Tibial artery (tissue), 4 donors: Measurements from ENCODE around the gene CELF5.

Experiments
- DNase-seq, 2 donors: peaks; one replicate each; pipeline ENCODE4 v3.0.0-alpha.2; 2019
- H3K27ac ChIP-seq, 2 donors: fragments of 200-600 bp; sonication (generic) in 1 of 2; 1 replicate in 1 of 2; 2 replicates in 1 of 2; pipeline ENCODE4 v1.5.1; 2018 to 2019; ENCODE audit warnings: mild to moderate bottlenecking in 1 of 2
- H3K27me3 ChIP-seq, 2 donors: fragments of 200-600 bp; sonication (generic) in 1 of 2; one replicate each; pipeline versions ENCODE4 v1.5.1 to v1.6.0; 2016 to 2019
- H3K36me3 ChIP-seq, 3 donors: fragments of 200-600 bp; sonication (generic) in 2 of 3; one replicate each; pipeline ENCODE4 v1.5.1; 2016 to 2019; ENCODE audit warnings: mild to moderate bottlenecking in 2 of 3
- H3K4me1 ChIP-seq, 4 donors: fragments of 200-600 bp; sonication (generic) in 2 of 4; 1 replicate in 3 of 4; 2 replicates in 1 of 4; pipeline ENCODE4 v1.5.1; 2016 to 2019
- H3K4me3 ChIP-seq, 2 donors: fragments of 200-600 bp; sonication (generic) in 1 of 2; 1 replicate in 1 of 2; 2 replicates in 1 of 2; pipeline ENCODE4 v1.5.1; 2018 to 2019; ENCODE audit warnings: mild to moderate bottlenecking in 2 of 2
- H3K9me3 ChIP-seq, 3 donors: fragments of 200-600 bp; sonication (generic) in 1 of 3; one replicate each; pipeline ENCODE4 v1.5.1; 2016 to 2019
- CTCF ChIP-seq, 2 experiments: fragments of 200-600 bp in 1 of 2; fragments of 450-650 bp in 1 of 2; IDR thresholded peaks; one replicate each; pipeline ENCODE4 v1.5.1; 2017 to 2019; ENCODE audit warnings: antibody characterized with exemption in 2 of 2, mild to moderate bottlenecking in 1 of 2, moderate library complexity in 1 of 2
- intact Hi-C: fragments of 100-400 bp; cut with DNase I; formaldehyde crosslinking; loops from one replicate; pipeline ENCODE4 v1.15.0; 2023; ENCODE audit warnings: low total_unique reads

CELF5 gene

GRCh38 chr19:3252650-3253049, 28.2 kb downstream of the CELF5 start:
- intact Hi-C loops = no loop called here
- peaks cover 0 to 51% of the 10 kb centered on the region in 2 donors for H3K27me3 ChIP-seq
- peaks cover 3 to 14% (median 8%) of the 10 kb centered on the region in 3 donors for H3K9me3 ChIP-seq
- H3K4me1 ChIP-seq = no peaks in the 10 kb centered on the region
- H3K4me3 ChIP-seq = no peak overlapping the region
- no peak overlapping the region for H3K27ac ChIP-seq
- TF ChIP-seq CTCF (IDR thresholded peaks at IDR 0.05) = no peak
- H3K36me3 ChIP-seq = no peaks in the 10 kb centered on the region
- no peak for DNase-seq

DNA sequence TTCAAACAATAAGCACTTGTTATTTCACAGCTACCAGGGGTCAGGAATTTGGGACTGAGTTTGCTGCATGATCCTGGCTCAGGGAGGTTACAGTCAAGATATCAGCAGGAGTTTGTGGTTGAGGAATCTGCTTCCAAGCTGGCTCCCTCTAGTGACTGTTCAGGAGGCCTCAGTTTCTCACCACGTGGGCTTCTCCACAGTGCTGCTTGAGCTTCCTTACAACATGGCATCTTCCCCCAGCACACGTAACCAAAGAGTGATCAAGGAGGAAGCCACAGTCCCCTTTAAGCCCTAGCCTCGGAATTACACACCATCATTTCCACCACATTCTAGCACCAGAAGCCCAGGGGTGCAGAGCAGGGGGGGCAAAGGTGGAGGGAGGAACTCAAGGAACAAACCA, 28.8 kb downstream of the CELF5 start:
- intact Hi-C loops = no loop called here
- Histone ChIP-seq H3K9me3 (peaks cover 3 to 14% (median 8%) of the 10 kb centered on the region in 3 donors), H3K4me1 (no peaks in the 10 kb centered on the region), H3K27ac (no peak overlapping the region), H3K27me3 (peaks cover 0 to 47% of the 10 kb centered on the region in 2 donors), H3K36me3 (no peaks in the 10 kb centered on the region), H3K4me3 (no peak overlapping the region)
- no peak for DNase-seq
- TF ChIP-seq CTCF (IDR thresholded peaks at IDR 0.05) = no peak

DNA sequence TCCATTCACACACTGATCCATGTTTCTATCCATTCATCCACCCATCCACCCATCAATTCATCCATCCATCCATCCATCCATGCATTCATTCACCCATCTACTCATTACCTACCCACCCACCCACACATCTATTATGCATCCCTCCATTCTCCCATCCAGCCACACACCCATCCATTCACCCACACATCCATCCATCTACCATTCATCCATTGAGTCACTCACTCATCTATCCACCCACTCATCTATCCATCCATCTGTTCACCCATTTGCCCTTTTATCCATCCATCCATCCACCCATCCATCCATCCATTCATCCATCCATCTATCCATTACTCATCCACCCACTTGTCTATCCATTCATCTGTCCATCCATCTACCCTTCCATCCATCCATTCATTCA, 30.1 kb downstream of the CELF5 start:
- Histone ChIP-seq H3K27ac (no peak overlapping the region), H3K9me3 (peaks cover 3 to 14% (median 8%) of the 10 kb centered on the region in 3 donors), H3K4me3 (no peak overlapping the region), H3K27me3 (peaks cover 0 to 46% of the 10 kb centered on the region in 2 donors), H3K36me3 (no peaks in the 10 kb centered on the region), H3K4me1 (no peaks in the 10 kb centered on the region)
- DNase-seq = no peak
- TF ChIP-seq CTCF (IDR thresholded peaks at IDR 0.05) = no peak
- intact Hi-C loops = no loop called here

- Histone ChIP-seq H3K9me3 (peaks cover 3 to 14% (median 8%) of the 10 kb centered on the region in 3 donors), H3K27me3 (peaks cover 0 to 39% of the 10 kb centered on the region in 2 donors), H3K27ac (no peak overlapping the region), H3K36me3 (no peaks in the 10 kb centered on the region), H3K4me1 (no peaks in the 10 kb centered on the region), H3K4me3 (no peak overlapping the region)
- DNase-seq = no peak
- intact Hi-C loops = no loop called here
- TF ChIP-seq CTCF (IDR thresholded peaks at IDR 0.05) = no peak
Observed at GRCh38 chr19:3257071-3257470, 32.6 kb downstream of the CELF5 start.

- Histone ChIP-seq H3K27me3 (peaks cover 0 to 50% of the 10 kb centered on the region in 2 donors), H3K4me1 (no peaks in the 10 kb centered on the region), H3K27ac (no peak overlapping the region), H3K4me3 (no peak overlapping the region), H3K9me3 (no peaks in the 10 kb centered on the region), H3K36me3 (no peaks in the 10 kb centered on the region)
- no peak for TF ChIP-seq CTCF (IDR thresholded peaks at IDR 0.05)
- intact Hi-C loops = no loop called here
- no peak for DNase-seq
Observed at GRCh38 chr19:3262362-3262761, 37.9 kb downstream of the CELF5 start.

DNA sequence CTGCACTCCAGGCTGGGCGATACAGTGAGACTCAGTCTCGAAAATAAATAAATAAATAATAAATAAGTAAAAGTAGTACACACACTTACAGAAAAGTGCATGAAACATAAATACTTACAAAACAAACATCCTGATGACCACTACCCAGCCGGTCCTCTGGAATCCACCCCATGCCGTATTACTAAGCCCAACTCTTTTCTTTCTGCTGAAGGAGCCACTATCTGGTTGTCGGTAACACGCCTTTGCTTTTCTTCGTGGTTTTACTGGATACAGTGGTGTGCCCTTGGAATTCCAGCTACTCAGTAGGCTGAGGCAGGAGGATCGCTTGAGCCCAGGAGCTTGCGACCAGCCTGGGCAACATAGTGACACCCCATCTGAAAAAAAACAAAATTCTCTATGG, 39.4 kb downstream of the CELF5 start:
- H3K4me3 ChIP-seq = no peak overlapping the region
- no peaks in the 10 kb centered on the region for H3K9me3 ChIP-seq
- H3K36me3 ChIP-seq = no peaks in the 10 kb centered on the region
- TF ChIP-seq CTCF (IDR thresholded peaks at IDR 0.05) = no peak
- H3K27ac ChIP-seq = no peak overlapping the region
- no peak for DNase-seq
- no peaks in the 10 kb centered on the region for H3K4me1 ChIP-seq
- H3K27me3 ChIP-seq = peaks cover 0 to 59% of the 10 kb centered on the region in 2 donors
- intact Hi-C loops = no loop called here
